Stimulated activated CD4-positive, alpha-beta T cell treated with anti-CD3 and anti-CD28 coated beads, Interleukin-1b, Interleukin-23, amount 100 ng/mL, for 4 hours (primary cell): Measurements from ENCODE around the gene FGF22.
"Not testable (repeated sequence)": the region's sequence is repeated elsewhere in the genome, so short reads cannot be mapped to it uniquely, and the experiment has no call there.

Experiments
- DNase-seq, 2 donors: peaks; one replicate each; pipeline ENCODE4 v3.0.0-alpha.2; 2020; ENCODE audit warnings: low read depth in 2 of 2

The FGF22 gene

GRCh38 chr19:607301-608154 lies 32.2 kb upstream of the FGF22 start:
- no peak for DNase-seq

- DNase-seq = no peak
Measured at GRCh38 chr19:608155-609003, 31.3 kb upstream of the FGF22 start.

- no peak for DNase-seq
Measured at GRCh38 chr19:609004-609346, 30.7 kb upstream of the FGF22 start.

DNA sequence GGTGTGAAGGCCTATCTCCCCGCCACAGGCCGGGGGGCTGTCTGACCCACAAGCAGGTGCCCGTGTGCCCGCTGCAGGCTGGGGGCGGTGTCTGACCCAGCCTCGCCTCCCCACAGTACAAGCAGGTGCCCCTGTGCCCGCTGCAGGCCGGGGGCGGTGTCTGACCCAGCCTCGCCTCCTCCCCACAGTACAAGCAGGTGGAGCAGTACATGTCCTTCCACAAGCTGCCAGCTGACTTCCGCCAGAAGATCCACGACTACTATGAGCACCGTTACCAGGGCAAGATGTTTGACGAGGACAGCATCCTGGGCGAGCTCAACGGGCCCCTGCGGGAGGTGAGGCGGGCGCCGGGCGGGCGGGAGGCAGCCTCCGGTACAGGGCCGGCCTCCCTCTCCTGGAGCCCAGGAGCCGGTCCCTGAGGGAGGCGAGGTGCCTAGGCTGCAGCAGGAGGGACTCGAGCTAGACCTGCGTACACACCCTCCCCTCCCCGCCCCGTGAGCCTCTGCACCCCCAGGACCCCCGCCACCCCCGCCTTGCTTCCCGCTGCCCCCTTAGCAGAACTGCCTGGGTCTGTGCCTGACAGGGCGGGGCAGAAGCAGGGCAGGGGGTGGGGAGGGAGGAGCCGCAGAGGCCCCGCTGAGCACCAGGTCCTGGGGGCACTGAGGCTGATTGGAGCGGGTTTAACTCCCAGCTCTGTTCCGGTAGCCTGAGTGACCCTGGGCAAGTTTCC lies 29.4 kb upstream of the FGF22 start:
- DNase-seq = no peak

- peak in 1 of 2 donors; percentile 21 for DNase-seq
Measured at GRCh38 chr19:610801-611480, 28.7 kb upstream of the FGF22 start.

DNA sequence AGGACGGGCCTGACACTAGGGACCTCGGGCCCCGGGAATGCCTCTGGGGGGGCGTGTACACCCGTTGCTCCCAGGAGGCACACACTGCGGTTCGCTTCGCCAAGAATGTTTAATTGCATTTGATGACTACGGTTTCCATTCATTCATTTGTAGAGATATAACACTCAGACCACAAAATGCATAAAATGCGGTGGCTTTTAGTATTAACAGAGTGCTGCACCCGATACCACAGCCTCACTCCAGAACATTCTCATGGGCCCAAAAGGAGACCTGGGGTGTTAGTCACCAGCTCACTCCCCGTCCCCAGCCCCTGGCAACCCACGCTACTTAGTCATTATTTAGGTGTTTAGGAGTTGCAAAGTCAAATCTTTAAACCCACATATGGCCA lies 28.2 kb upstream of the FGF22 start:
- DNase-seq = peak in 1 of 2 donors; percentile 45

- no peak for DNase-seq
Measured at GRCh38 chr19:612941-613340, 26.7 kb upstream of the FGF22 start.

DNA sequence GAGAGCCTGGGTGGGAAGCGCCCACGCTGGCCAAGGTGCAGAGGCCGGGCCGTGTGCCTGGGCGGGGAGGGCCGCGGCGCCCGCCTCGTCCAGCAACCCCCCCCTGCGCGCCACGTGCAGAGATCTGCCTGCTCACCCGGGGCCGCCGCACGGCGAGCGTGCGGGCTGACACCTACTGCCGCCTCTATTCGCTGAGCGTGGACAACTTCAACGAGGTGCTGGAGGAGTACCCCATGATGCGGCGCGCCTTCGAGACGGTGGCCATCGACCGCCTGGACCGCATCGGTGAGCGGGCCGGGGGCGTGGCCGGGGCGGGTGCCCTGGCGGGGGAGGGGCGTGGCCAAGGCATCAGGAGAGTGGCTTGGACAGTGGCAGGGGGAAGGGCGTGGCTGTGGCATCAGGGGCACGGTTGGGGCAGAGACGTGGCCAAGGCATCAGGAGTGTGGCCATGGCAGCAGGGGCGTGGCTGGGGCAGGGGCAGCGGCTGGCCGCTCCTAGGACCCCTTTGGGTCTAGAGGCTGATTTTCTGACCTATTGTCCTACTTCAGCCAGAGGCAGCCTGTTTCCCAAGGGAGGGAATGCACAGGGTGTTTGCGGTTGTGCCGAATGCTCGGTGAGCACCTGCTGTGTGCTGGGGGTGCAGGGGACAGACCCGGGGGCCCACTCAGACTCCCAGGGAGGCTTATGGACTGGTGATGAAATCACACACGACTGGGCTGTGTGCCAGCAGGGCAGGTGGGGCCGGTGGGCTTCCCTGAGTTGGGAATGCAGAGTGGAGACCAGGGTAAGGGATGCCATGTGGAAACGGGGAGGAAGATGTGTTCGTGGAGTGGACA lies 25.7 kb upstream of the FGF22 start:
- no peak for DNase-seq

DNA sequence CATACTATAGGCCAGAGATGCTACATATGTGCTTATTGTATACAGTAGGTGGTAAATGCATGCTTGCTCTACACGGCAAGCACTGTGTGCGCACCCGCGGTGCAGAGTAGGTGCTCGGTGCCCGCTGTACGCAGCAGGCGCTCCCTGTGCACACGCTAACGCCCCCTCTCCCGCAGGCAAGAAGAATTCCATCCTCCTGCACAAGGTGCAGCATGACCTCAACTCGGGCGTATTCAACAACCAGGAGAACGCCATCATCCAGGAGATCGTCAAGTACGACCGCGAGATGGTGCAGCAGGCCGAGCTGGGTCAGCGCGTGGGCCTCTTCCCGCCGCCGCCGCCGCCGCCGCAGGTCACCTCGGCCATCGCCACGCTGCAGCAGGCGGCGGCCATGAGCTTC lies 24.1 kb upstream of the FGF22 start:
- no peak for DNase-seq

GRCh38 chr19:616062-616700 lies 23.5 kb upstream of the FGF22 start:
- DNase-seq = no peak

DNA sequence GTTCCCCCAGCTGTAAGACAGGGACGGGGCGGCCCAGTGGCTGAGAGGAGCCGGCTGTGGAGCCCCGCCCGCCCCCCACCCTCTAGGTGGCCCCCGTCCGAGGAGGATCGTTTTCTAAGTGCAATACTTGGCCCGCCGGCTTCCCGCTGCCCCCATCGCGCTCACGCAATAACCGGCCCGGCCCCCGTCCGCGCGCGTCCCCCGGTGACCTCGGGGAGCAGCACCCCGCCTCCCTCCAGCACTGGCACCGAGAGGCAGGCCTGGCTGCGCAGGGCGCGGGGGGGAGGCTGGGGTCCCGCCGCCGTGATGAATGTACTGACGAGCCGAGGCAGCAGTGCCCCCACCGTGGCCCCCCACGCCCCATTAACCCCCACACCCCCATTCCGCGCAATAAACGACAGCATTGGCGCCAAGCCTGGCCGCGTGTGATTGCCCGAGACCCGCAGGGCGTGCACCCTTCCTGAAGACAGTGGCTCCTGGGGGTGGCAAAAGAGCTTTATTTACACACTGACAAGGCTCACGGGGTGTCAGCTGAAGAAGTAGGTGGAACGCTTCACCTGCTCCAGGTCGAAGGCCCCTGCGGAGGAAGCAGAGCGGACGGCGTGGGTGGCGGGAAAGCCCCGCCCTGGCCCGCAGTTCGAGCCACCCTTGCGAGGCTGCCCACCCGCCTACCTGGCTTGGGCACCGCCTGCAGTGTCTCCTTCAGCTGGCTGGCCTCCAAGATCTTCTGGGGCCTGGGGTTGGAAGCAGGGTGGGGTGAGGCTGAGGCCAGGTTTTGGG lies 22.7 kb upstream of the FGF22 start:
- DNase-seq = no peak

DNA sequence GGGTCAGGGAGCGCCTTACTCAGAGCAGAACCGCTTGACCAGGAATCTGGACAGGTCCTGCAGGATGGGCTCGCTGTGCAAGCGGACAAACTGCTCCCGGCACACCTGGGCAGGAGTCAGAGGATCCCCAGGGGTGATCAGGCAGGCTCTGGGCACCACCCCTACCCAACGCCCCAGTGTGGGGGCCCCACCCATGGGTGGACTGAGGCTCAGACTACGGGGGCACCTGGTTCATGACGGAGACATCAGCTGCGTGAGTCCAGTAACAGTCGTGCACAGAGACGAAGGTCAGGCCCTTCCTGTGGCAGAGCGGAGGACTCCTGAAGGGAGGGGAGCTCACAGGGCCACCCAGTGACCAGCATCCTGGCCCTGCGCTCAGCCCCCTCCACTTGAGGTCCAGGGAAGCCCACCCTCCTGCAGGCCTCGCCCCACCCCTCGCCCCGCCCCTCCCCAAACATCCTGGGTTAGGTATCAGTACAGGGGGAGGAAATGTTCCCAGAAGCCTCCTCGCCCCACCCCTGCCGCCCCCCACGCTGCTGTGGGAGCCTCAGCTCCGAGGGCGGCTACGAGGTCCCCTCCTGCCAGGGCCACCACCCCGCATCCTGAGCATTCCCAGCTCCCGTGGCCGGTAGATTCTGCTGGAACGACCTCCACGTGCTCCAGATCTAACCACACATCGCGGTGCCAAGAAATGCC lies 22.0 kb upstream of the FGF22 start:
- DNase-seq = no peak

- no peak for DNase-seq
Measured at GRCh38 chr19:618247-618619, 21.4 kb upstream of the FGF22 start.

GRCh38 chr19:618674-619285 lies 20.9 kb upstream of the FGF22 start:
- DNase-seq = no peak

DNA sequence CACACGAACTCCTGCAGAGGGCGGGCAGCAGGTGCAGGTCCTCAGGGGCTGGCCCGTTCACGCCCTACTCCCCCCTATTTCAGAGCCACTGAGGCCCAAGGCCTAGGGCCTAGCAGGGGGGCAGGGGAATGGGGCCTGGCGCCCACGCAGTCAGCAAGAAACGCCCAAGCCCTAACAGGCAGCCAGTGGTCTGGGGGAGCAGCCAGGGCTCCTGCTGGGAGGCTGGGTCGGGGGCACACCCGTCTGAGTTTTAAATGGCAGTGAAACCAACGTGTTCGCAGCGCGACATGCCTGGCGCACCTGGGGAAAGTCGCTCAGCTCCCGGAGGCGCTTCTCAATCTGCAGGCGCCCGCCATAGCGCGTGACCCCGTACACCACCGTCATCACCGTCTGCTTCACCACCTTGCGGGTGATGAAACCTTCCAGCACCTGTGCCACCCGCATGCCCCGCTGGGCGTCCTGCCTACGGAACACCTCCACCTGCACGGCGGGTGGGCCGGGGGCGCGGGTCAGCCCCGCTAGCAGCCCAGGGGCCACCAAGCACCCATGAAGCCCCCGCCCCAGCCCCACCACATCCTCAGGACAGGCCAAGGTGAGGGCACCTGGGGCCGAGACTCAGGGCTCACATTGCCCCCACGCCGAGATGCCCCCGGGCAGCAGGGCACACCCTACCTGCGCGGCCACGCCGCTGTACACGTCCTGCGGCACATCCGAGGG lies 20.2 kb upstream of the FGF22 start:
- DNase-seq = no peak

GRCh38 chr19:620166-620862 lies 19.4 kb upstream of the FGF22 start:
- DNase-seq = no peak

GRCh38 chr19:621191-621590 lies 18.5 kb upstream of the FGF22 start:
- DNase-seq = not testable (repeated sequence)
